IPS-11a (cell line): Measurements from ENCODE around the gene TEX2.

Source experiments
- H3K4me3 ChIP-seq: one replicate; pipeline ENCODE4 v1.5.1; 2013; ENCODE audit warnings: low read depth, low read length, control low read depth

TEX2 gene

DNA sequence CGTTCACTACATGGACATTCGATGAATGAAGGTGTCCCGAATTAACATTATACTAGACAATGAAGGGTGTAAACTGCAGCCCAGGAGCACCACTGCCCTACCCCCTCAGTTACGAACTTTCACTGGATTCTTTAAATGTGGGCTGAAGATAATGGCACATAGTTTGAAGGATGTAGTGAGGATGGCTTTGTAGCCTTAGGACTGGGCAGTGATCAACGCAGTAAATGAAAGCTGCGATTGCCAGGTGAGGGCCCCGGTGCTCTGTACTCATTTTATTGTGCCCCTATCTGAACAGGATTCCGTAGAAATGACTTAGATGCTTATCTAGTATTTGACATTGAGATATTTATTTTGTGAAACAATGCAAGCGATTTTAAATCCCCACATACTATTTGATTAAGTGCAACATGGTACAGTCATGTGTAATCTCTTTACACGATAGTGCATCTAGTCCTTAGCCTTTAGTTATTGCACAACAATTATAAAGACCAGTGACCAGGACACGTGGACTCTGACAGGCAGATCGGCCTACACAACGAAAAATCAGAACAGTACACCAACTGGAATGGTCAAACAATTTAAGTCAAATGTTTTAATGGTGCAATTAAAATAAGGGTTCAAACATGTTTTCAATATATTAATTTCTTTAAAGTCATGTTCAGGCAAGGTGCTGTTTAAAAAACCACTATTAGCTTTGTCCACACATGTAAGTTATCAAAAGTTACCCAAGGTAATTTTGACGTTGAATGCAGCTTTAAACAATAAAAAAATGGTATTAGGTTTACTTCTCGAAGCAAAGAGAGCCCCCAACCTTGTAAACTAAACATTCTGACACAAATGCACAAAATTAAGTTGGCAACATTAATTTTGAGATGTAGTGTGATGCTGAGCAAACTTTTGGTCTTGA, 115.7 kb downstream of the TEX2 start:
- peak overlapping the region; percentile 83 for H3K4me3 ChIP-seq

GRCh38 chr17:64146418-64147109, 116.5 kb downstream of the TEX2 start:
- peak overlapping the region; percentile 83 for H3K4me3 ChIP-seq

DNA sequence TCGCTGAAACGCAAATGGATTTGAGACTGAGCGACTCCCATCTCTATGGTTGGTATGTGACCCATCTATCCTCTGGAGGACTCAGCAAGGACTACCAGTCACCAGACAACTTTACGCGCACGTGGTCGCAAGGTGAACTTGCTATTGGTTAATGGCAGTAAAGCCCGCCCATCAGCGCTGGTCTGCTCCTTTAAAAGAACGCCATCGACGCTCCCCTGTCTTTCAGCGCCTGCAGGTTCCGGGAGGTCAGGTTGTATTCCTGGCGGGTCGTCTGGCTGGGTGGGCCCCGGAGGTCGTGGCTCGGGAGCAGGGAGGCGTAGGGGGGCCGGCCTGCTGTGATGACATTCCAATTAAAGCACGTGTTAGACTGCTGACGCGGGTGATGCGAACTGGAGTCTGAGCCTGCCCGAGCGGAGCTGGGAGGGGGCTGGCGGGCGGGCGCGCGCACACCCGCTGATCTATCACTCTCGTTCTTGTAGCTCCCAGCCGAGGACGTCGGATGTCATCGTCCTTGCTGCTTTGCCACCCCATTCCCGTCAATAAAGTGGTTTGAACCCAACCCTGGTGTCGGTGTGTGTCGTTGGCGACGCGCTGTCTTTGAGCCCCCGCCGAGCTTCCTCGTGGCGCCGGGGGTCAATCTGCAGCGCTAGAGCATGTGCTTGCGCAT, 117.2 kb downstream of the TEX2 start:
- H3K4me3 ChIP-seq = peak overlapping the region; percentile 83

- H3K4me3 ChIP-seq = peak overlapping the region; percentile 41
These were observed 117.7 kb downstream of the TEX2 start for GRCh38 chr17:64145375-64145750.

DNA sequence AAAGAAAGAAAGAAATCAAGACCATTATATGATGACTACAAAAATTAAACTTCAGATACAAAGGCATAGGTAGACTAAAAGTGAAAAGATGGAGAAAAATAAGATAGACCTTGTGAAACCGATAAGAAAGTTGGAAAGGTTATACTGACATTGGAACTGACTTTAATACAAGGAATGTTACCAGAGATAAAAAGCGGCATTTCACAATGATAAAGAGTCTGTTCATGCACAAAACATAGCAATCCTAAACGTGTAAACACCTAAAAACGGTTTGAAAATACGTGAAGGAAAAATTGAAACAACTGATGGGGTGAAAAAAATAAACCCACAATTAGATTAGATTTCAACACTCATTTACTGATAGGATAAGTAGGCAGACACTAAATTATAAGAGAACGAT, 123.5 kb downstream of the TEX2 start:
- no peak overlapping the region for H3K4me3 ChIP-seq

- no peak overlapping the region for H3K4me3 ChIP-seq
These were observed 124.6 kb downstream of the TEX2 start for GRCh38 chr17:64138441-64138840.

DNA sequence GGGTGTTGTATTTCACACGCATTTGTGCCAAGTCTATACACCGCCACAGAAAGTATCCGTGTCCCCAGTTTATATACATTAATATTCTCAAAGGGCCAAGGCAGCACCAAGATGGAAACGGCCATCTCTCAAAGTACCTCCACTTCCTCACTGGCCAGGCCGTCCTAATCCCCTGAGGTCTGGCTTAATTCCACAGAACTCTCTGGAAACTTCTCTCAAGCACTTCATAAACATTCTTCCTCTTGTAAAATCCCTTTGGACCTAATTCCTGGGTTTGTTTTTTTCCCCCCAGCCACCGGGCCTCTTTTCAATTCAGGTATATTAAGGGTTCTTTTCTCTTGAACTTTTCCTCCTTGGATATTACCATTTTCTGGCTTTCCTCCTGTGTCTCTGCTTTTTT, 128.1 kb downstream of the TEX2 start:
- H3K4me3 ChIP-seq = no peak overlapping the region

DNA sequence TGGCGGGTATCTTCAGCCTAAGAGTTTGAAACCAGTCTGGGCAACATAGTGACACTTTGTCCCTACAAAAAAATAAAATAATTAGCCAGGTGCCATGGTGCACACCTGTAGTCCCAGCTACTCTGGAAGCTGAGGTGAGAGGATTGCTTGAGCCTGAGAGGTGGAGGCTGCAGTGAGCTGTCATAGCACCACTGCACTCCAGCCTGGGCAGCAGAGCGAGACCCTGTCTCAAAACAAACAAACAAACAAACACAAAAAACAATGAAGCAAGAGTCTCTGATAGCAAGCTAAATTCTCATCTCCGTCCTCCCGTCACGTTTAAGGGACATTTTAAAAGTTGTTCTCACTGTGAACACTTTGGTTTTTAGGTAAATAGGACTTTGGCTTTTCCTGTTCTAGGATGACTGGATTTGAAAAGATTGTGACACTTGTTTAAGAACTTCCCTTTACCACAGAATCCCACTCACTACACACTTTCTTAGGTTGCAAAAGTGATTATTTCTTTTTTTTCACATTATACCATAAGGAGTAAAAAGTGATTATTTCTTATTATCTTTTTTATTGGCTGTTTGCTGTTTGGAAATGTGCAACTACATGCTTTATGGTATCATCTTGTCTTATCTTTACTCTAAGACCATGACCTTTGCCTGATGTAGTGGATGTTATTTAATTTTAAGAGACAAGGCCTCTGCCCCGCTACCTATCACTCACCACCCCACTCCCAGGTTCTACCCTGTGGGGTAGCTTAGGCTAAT, 128.7 kb downstream of the TEX2 start:
- H3K4me3 ChIP-seq = no peak overlapping the region

DNA sequence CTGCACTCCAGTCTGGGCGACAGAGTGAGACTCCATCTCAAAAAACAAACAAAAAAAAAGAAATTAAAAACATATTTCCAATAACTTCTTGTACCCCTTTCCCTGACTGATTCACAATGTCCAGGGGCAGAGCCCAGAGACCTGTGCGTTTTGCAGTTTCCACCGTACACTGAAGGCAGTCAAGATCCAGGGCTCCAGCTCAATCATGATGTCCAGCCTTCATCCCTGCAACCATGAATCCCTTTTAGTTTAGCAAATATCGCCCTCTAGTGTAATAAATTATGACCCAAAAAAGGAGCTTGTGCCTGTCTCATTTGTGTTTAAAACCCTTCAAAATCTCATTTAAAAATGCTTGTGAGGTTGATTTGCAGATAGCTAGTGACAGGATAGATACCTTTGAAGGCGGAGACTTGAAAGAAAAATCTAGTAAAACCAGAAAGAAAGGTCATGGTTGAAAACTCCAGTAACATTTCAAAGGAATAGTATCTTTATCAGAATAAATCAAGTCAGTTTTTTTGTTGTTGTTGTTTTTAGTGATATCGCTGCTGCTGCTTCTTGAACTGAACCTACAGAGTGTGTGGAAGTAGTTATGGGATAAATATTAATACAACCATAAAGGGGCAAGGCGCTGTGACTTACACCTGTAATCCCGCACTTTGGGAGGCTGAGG, 129.4 kb downstream of the TEX2 start:
- H3K4me3 ChIP-seq = no peak overlapping the region

DNA sequence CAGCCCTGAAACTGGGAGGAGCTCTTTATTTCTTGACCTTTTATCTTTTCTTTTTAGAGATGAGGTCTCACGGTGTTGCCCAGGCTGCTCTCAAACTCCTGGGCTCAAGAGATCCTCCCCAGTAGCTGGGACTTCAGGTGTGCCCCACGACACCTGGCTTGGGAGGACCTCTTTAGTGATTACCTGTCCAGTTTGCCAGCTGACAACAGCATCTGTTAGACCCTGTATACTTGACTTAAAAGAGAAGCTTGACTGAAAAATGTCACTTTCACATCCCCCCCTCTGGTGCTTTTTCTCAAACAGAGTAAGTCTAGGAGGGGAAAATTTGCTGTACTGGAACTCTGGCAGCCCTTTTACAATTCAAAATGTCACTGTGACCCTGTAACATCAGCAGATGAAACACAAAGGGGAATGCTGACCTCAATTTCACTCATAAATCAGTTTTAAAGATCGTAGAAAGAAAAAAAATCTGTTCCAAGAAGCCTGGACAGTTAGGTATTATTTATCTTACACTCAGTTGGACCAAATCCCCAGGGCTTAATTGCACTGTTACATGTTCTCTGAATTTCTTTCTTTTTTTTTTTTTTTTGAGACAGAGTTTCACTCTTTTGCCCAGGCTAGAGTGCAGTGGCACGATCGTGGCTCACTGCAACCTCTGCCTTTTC, 131.3 kb downstream of the TEX2 start:
- H3K4me3 ChIP-seq = no peak overlapping the region

- peak overlapping the region; percentile 47 for H3K4me3 ChIP-seq
These were observed 132.5 kb downstream of the TEX2 start for GRCh38 chr17:64130559-64131001.

DNA sequence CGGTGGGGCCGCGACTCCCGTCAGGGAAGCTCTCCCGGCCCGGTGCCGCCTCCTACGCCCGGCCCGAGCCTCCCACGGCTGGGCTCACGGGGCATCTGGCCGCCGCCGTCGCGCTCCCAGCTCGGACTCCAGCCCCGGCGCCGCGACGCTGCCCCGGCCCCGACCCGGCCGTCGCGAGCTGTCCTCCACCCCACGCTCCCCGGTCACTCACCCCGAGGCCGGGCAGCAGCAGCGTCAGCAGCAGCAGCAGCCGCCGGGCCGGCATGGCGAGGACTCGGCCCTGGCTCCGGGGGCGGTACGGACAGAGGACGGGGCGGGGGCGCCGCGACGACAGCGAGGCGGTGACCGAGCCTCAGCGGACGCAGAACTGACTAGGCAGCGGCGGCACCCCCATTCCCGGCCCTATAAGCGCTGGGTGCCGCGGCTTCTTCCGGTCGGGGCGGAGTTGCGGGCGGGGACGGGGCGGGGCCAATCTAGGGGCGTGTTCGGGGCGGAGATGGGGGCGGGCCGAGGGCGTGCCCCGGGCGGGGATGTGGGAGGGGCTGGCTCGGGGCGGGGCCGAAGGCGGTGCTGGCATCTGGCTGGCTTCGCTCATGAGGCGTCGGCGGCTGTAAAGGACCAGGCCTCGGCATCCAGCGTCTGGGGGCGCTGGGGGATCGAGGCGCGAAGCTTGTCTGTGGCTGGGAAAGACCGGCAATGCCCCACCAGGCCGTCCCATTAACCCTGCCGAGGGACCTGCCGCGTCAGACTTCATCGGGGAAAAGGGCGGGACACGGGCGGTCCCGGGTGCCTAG, 133.1 kb downstream of the TEX2 start, which contains the start of gene ERN1:
Gene ERN1 (minus strand): TSS at position 380 of the 794 bp plus-strand sequence. CDS start 115 bp downstream, at position 265.
- peak within 1 kb of the TSS; percentile 60 for H3K4me3 ChIP-seq

DNA sequence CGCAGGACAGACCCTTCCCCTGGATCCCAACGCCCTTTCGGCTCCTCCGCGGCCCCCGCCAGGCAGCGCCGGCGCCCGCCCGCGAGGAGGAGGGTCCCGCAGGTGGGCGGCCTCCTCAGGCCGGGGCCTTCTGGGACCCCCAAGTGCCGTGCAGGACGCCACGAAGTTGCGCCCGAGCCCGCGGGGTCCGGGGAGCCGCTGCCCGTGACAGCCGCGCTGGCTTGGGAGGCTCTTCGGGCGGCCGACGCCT, 133.6 kb downstream of the TEX2 start:
- peak overlapping the region; percentile 60 for H3K4me3 ChIP-seq

DNA sequence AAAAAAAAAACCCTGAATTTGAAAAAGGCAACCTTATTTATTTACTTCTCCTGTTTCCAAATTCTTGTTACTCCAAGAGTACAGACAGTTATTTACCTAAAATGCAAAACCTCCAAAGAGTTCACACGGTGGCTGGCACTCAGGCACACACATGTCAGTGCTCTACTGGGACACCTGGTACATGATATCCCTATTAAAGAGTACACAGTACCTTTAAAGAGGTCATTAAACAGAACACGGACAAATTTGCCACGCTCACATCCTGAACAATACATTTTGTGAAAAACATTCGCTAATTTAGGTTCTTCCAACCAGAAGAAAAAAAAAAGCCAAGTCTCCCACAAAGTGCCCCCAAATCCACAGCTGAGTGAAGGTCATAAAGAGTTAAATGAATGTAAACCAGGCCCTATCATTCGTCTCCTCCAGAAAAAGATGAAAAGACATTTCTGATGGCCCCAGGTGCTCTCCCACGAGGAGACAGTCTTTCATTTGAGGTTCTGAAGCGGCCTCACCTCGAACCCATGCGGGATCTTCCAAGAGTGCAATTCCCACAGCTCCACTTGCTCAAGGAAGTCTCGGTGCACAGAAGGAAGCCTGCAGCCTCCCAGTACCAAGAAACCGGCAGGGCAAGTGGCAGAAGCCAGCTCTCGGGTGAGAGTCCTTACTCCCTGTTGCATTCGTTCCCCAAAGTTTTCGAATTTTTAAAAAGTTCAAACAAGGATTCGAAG, 134.1 kb downstream of the TEX2 start:
- H3K4me3 ChIP-seq = peak overlapping the region; percentile 60

GRCh38 chr17:64126918-64127317, 136.1 kb downstream of the TEX2 start:
- no peak overlapping the region for H3K4me3 ChIP-seq

GRCh38 chr17:64125937-64126336, 137.1 kb downstream of the TEX2 start:
- no peak overlapping the region for H3K4me3 ChIP-seq

GRCh38 chr17:64124609-64125008, 138.5 kb downstream of the TEX2 start:
- H3K4me3 ChIP-seq = no peak overlapping the region

- H3K4me3 ChIP-seq = no peak overlapping the region
These were observed 139.9 kb downstream of the TEX2 start for GRCh38 chr17:64123114-64123513.
